IMR-90 (cell line): Measurements from ENCODE around the gene EDEM1. TPM values are rescaled to one million over a fixed set of nuclear protein-coding genes. Genes with fewer than 3 reads are reported as not detected.

Experiments used
- ATAC-seq: fragments of 200-7000 bp; cut with Tn5 transposase; 2 replicates; pipeline ENCODE4 v1.9.1; 2020; ENCODE audit warnings: low read depth, mild to moderate bottlenecking, moderate library complexity
- BruUV-seq: library from RNA; stranded (reverse); fragments of 400-500 nt; replicated peaks from 2 replicates; lab custom pipeline; 2021; lab: Mats Ljungman, UMichigan
- CTCF ChIA-PET: fragments of 300-600 bp; formaldehyde crosslinking; extraction: SDS; loops from one replicate; lab custom pipeline; 2021; ENCODE audit warnings: antibody characterized with exemption; lab: Yijun Ruan, JAX
- POLR2A ChIA-PET: fragments of 300-600 bp; sonication (Branson Sonifier 250); formaldehyde crosslinking; loops from one replicate; lab custom pipeline; 2022; ENCODE audit warnings: antibody characterized with exemption; ENCODE audit not compliant: unreplicated experiment; lab: Charles Lee
- DNase-seq: peaks from one replicate; pipeline ENCODE4 v3.0.0; 2013
- H2AFZ ChIP-seq: replicated peaks from 2 replicates; pipeline ENCODE3; 2013; ENCODE audit warnings: low read length, mild to moderate bottlenecking; ENCODE audit not compliant: poor library complexity
- H2AK5ac ChIP-seq: 2 replicates; pipeline ENCODE4 v1.6.1; 2013; ENCODE audit warnings: low read depth, low read length, inconsistent platforms
- H2AK9ac ChIP-seq: replicated peaks from 2 replicates; pipeline ENCODE3; 2013; ENCODE audit warnings: mild to moderate bottlenecking, low read depth, low read length, moderate library complexity; ENCODE audit not compliant: poor library complexity
- H2BK120ac ChIP-seq: 2 replicates; pipeline ENCODE4 v1.6.1; 2013; ENCODE audit warnings: low read depth, low read length, inconsistent platforms
- H2BK15ac ChIP-seq: 3 replicates; pipeline ENCODE4 v1.6.1; 2013; ENCODE audit warnings: low read depth, low read length, inconsistent platforms
- H2BK20ac ChIP-seq: 2 replicates; pipeline ENCODE4 v1.6.1; 2013; ENCODE audit warnings: low read depth, mild to moderate bottlenecking, inconsistent platforms, low read length, moderate library complexity
- H2BK5ac ChIP-seq: 2 replicates; pipeline ENCODE4 v1.6.1; 2013; ENCODE audit warnings: mild to moderate bottlenecking, low read depth, low read length, inconsistent platforms; ENCODE audit not compliant: poor library complexity, severe bottlenecking
- H3K14ac ChIP-seq: replicated peaks from 2 replicates; pipeline ENCODE4 v1.6.1; 2013; ENCODE audit warnings: low read depth, low read length, inconsistent platforms
- H3K18ac ChIP-seq: 2 replicates; pipeline ENCODE4 v1.6.1; 2013; ENCODE audit warnings: low read depth, low read length, control low read depth
- H3K23ac ChIP-seq: 2 replicates; pipeline ENCODE4 v1.6.1; 2013; ENCODE audit warnings: low read depth, low read length, inconsistent platforms
- H3K27ac ChIP-seq: 2 replicates; pipeline ENCODE4 v1.5.1; 2013; ENCODE audit warnings: mild to moderate bottlenecking, control low read depth, low read length; ENCODE audit not compliant: insufficient read depth
- H3K27me3 ChIP-seq: 2 replicates; pipeline ENCODE4 v1.6.1; 2013; ENCODE audit warnings: low read length; ENCODE audit not compliant: control insufficient read depth, insufficient read depth
- H3K36me3 ChIP-seq: 2 replicates; pipeline ENCODE4 v1.6.1; 2013; ENCODE audit warnings: low read length, mixed read lengths; ENCODE audit not compliant: control insufficient read depth, insufficient read depth
- H3K4ac ChIP-seq: 2 replicates; pipeline ENCODE4 v1.6.1; 2013; ENCODE audit warnings: low read depth, low read length, inconsistent platforms
- H3K4me1 ChIP-seq: 2 replicates; pipeline ENCODE4 v1.6.1; 2013; ENCODE audit warnings: low read length, mixed read lengths; ENCODE audit not compliant: control insufficient read depth, insufficient read depth
- H3K4me2 ChIP-seq: 2 replicates; pipeline ENCODE4 v1.6.1; 2013; ENCODE audit warnings: low read depth, mild to moderate bottlenecking, control low read depth, low read length, moderate library complexity
- H3K4me3 ChIP-seq: 2 replicates; pipeline ENCODE4 v1.5.1; 2013; ENCODE audit warnings: low read depth, mild to moderate bottlenecking, control low read depth, low read length, moderate library complexity; ENCODE audit not compliant: insufficient read depth
- H3K56ac ChIP-seq: 2 replicates; pipeline ENCODE4 v1.6.1; 2013; ENCODE audit warnings: low read length, inconsistent platforms; ENCODE audit not compliant: insufficient read depth; ENCODE audit errors: extremely low read depth
- H3K79me1 ChIP-seq, 2 experiments: 2 replicates each; pipeline ENCODE4 v1.6.1; 2013; ENCODE audit warnings: low read length in 2 of 2, inconsistent platforms in 1 of 2, low read depth in 1 of 2
- H3K9ac ChIP-seq: 2 replicates; pipeline ENCODE4 v1.6.1; 2013; ENCODE audit warnings: low read depth, low read length, control low read depth
- H3K9me1 ChIP-seq: 2 replicates; pipeline ENCODE4 v1.6.1; 2013; ENCODE audit warnings: low read length, inconsistent platforms; ENCODE audit not compliant: insufficient read depth
- H3K9me3 ChIP-seq: 2 replicates; pipeline ENCODE4 v1.6.1; 2013; ENCODE audit warnings: low read length; ENCODE audit not compliant: control insufficient read depth, insufficient read depth
- H4K20me1 ChIP-seq: 2 replicates; pipeline ENCODE4 v1.6.1; 2013; ENCODE audit warnings: low read length, inconsistent platforms; ENCODE audit not compliant: insufficient read depth
- H4K5ac ChIP-seq: 2 replicates; pipeline ENCODE4 v1.6.1; 2013; ENCODE audit warnings: mild to moderate bottlenecking, low read depth, low read length, control low read depth
- H4K8ac ChIP-seq, 2 experiments: 2 replicates each; pipeline ENCODE4 v1.6.1; 2013; ENCODE audit warnings: low read depth in 2 of 2, low read length in 2 of 2, control low read depth in 1 of 2, inconsistent platforms in 1 of 2
- H4K91ac ChIP-seq: 2 replicates; pipeline ENCODE4 v1.6.1; 2013; ENCODE audit warnings: low read depth, low read length, inconsistent platforms; ENCODE audit not compliant: insufficient read depth
- BHLHE40 ChIP-seq: fragments of 150-350 bp; IDR thresholded peaks from 2 replicates; pipeline ENCODE4 v1.6.1; 2016; ENCODE audit warnings: mild to moderate bottlenecking, low read depth, low read length
- CEBPB ChIP-seq: IDR thresholded peaks from 2 replicates; pipeline ENCODE4 v1.6.1; 2012; ENCODE audit warnings: low read depth, low read length, improper control_type of control experiment
- CHD1 ChIP-seq: IDR thresholded peaks from 2 replicates; pipeline ENCODE4 v1.6.1; 2012; ENCODE audit warnings: low read depth, low read length, improper control_type of control experiment
- CTCF ChIP-seq: conservative IDR thresholded peaks from 2 replicates; pipeline ENCODE4 v1.5.1; 2012; ENCODE audit warnings: mild to moderate bottlenecking, low read depth, low read length, improper control_type of control experiment
- ELK1 ChIP-seq: fragments of 150-350 bp; IDR thresholded peaks from 2 replicates; pipeline ENCODE4 v1.6.1; 2016; ENCODE audit warnings: low read depth, mild to moderate bottlenecking, low read length, moderate library complexity, borderline replicate concordance
- FOS ChIP-seq: fragments of 150-350 bp; IDR thresholded peaks from 2 replicates; pipeline ENCODE4 v1.6.1; 2016; ENCODE audit warnings: low read depth, low read length
- MAFK ChIP-seq: IDR thresholded peaks from 2 replicates; pipeline ENCODE4 v1.6.1; 2012; ENCODE audit warnings: low read depth, low read length, improper control_type of control experiment
- MAZ ChIP-seq: IDR thresholded peaks from 2 replicates; pipeline ENCODE4 v1.6.1; 2012; ENCODE audit warnings: low read depth, mild to moderate bottlenecking, low read length, improper control_type of control experiment, moderate library complexity, borderline replicate concordance
- MXI1 ChIP-seq: IDR thresholded peaks from 2 replicates; pipeline ENCODE4 v1.6.1; 2012; ENCODE audit warnings: low read depth, mild to moderate bottlenecking, low read length, moderate library complexity, borderline replicate concordance
- NFE2L2 ChIP-seq: fragments of 150-350 bp; IDR thresholded peaks from 2 replicates; pipeline ENCODE4 v1.6.1; 2016; ENCODE audit warnings: low read depth, mild to moderate bottlenecking, low read length
- POLR2A ChIP-seq: IDR thresholded peaks from 2 replicates; pipeline ENCODE4 v1.6.1; 2012; ENCODE audit warnings: mild to moderate bottlenecking, low read depth, low read length
- RAD21 ChIP-seq: IDR thresholded peaks from 2 replicates; pipeline ENCODE4 v1.6.1; 2012; ENCODE audit warnings: low read length, improper control_type of control experiment
- RCOR1 ChIP-seq: IDR thresholded peaks from 2 replicates; pipeline ENCODE4 v1.6.1; 2012; ENCODE audit warnings: mild to moderate bottlenecking, low read length, improper control_type of control experiment; ENCODE audit not compliant: insufficient replicate concordance
- RFX5 ChIP-seq: IDR thresholded peaks from 2 replicates; pipeline ENCODE4 v1.8.0; 2012; ENCODE audit warnings: low read depth, mild to moderate bottlenecking, low read length, moderate library complexity
- SMC3 ChIP-seq: fragments of 150-350 bp; IDR thresholded peaks from 2 replicates; pipeline ENCODE4 v1.6.1; 2016; ENCODE audit warnings: low read depth, mild to moderate bottlenecking, antibody characterized with exemption, low read length, moderate library complexity
- USF2 ChIP-seq: fragments of 150-350 bp; IDR thresholded peaks from 2 replicates; pipeline ENCODE4 v1.6.1; 2017; ENCODE audit warnings: mild to moderate bottlenecking, antibody characterized with exemption, low read length, low read depth
- WGBS, 2 experiments: methylation state at CpG; one replicate each; pipeline versions ENCODE4 v1.1.5 to v1.1.7; 2013; ENCODE audit warnings: missing lambda C conversion rate in 2 of 2; ENCODE audit not compliant: insufficient read length in 1 of 2; ENCODE audit errors: extremely low coverage in 2 of 2; 5-methylcytosine and 5-hydroxymethylcytosine counted together
- dilution Hi-C: fragments of 300-500 bp; cut with HindIII; formaldehyde crosslinking; loops from one replicate; pipeline ENCODE4 v1.14.3; 2018; ENCODE audit warnings: low sequenced_read_pairs; ENCODE audit not compliant: unreplicated experiment
- in situ Hi-C: fragments of 300-500 bp; cut with MboI; formaldehyde crosslinking; loops from 3 replicates; pipeline ENCODE4 v1.14.3; 2019; ENCODE audit warnings: low sequenced_read_pairs, inconsistent platforms, mixed read lengths
- intact Hi-C: fragments of 100-400 bp; cut with micrococcal nuclease; formaldehyde crosslinking; loops from 2 replicates; pipeline ENCODE4 v1.10.0; 2022
- polyA plus RNA-seq, 3 experiments: library from polyadenylated mRNA; depleted of rRNA; stranded (reverse); fragments of >200 nt; gene quantifications; 2 replicates each; pipeline ENCODE4 v1.2.3, GENCODE V29; 2012; ENCODE audit warnings: low replicate concordance in 1 of 3
- total RNA-seq: library from RNA; depleted of rRNA; stranded (reverse); fragments of >200 nt; gene quantifications from 2 replicates; pipeline ENCODE4 v1.2.3, GENCODE V29; 2012

Gene EDEM1
- total and polyA plus RNA-seq, 2 of the 4 experiments (the other 2 are of a cell fraction): 23.5 to 27.0 TPM

GRCh38 chr3:5210926-5211325 is 23.4 kb downstream of the EDEM1 start:
- Histone ChIP-seq H4K8ac (no peak overlapping the region), H4K5ac (no peak overlapping the region), H2AFZ (no peak overlapping the region), H3K9me1 (peaks cover 8% of the 10 kb centered on the region; the same call in 1 of the 2 replicates), H3K9ac (no peak overlapping the region), H3K9me3 (no peaks in the 10 kb centered on the region), H2BK5ac (no peak overlapping the region), H4K91ac (no peak overlapping the region), H3K14ac (no peak overlapping the region), H3K23ac (no peak overlapping the region), H3K4me3 (no peak overlapping the region), H3K79me1 (peaks cover 16 to 18% of the 10 kb centered on the region in 2 experiments; a peak in 3 of 4 replicates), H3K56ac (no peak overlapping the region), H3K4ac (no peak overlapping the region), H3K4me2 (no peak overlapping the region), H2AK9ac (no peak overlapping the region), H3K27ac (no peak overlapping the region), H3K4me1 (no peaks in the 10 kb centered on the region), H2BK15ac (no peak overlapping the region), H3K27me3 (no peaks in the 10 kb centered on the region), H2AK5ac (no peak overlapping the region), H2BK120ac (no peak overlapping the region), H3K36me3 (peaks cover 68% of the 10 kb centered on the region), H2BK20ac (no peak overlapping the region), H4K20me1 (no peaks in the 10 kb centered on the region), H3K18ac (no peak overlapping the region)
- BruUV-seq: no TSS peak
- ATAC-seq (no peak), DNase-seq (no peak)
- ChIA-PET CTCF (interaction anchor here (0.6 kb wide), 1 partner anchor 123 kb away, joined by 4 read pairs; no protein-coding TSS in a partner anchor), POLR2A (interaction anchor here (0.5 kb wide), 1 partner anchor 23 kb away, joined by 3 read pairs; the partner anchor contains the start of gene EDEM1)
- in situ Hi-C loops (no loop called here), intact Hi-C loops (no loop called here), dilution Hi-C loops (no loop called here)
- 86% methylated on average over 4 of the region's 5 CpGs; no CpG with 5 or more reads in 1 of the 2 experiments for WGBS, 2 experiments
- TF ChIP-seq CTCF: no peak
- no peak for TF ChIP-seq POLR2A
- no peak for TF ChIP-seq USF2
- TF ChIP-seq MAFK: no peak
- TF ChIP-seq CEBPB: no peak
- TF ChIP-seq RFX5: no peak
- no peak for TF ChIP-seq BHLHE40
- TF ChIP-seq RCOR1: no peak
- TF ChIP-seq CHD1: no peak
- no peak for TF ChIP-seq FOS
- no peak for TF ChIP-seq MAZ
- TF ChIP-seq NFE2L2: no peak
- TF ChIP-seq RAD21: no peak
- TF ChIP-seq ELK1: no peak
- no peak for TF ChIP-seq MXI1
- TF ChIP-seq SMC3: no peak
